Left ventricle myocardium inferior (tissue), 1 donor: ENCODE data around the gene TULP1. TPM values are rescaled to one million over a fixed set of nuclear protein-coding genes. Genes with fewer than 3 reads are reported as not detected.

ENCODE experiments used
- DNase-seq: peaks from one replicate; pipeline ENCODE4 v3.0.0-alpha.2; 2020
- H3K27ac ChIP-seq: fragments of 200-600 bp; replicated peaks from 2 replicates; pipeline ENCODE4 v1.8.0; 2021
- H3K27me3 ChIP-seq: fragments of 200-600 bp; 2 replicates; pipeline ENCODE4 v1.8.0; 2021; ENCODE audit warnings: low read depth
- H3K36me3 ChIP-seq: fragments of 200-600 bp; 2 replicates; pipeline ENCODE4 v1.8.0; 2021
- H3K4me1 ChIP-seq: fragments of 200-600 bp; 2 replicates; pipeline ENCODE4 v1.8.0; 2021
- H3K4me3 ChIP-seq: fragments of 200-600 bp; 2 replicates; pipeline ENCODE4 v1.8.0; 2021; ENCODE audit warnings: mild to moderate bottlenecking, moderate library complexity
- H3K9me3 ChIP-seq: fragments of 200-600 bp; replicated peaks from 2 replicates; pipeline ENCODE4 v1.8.0; 2021
- CTCF ChIP-seq: fragments of 200-600 bp; IDR thresholded peaks from 2 replicates; pipeline ENCODE4 v1.8.0; 2021; ENCODE audit warnings: antibody characterized with exemption, mild to moderate bottlenecking, borderline replicate concordance
- intact Hi-C: fragments of 100-400 bp; cut with micrococcal nuclease; formaldehyde crosslinking; loops from one replicate; pipeline ENCODE4 v1.11.0; 2022
- microRNA-seq: library from miRNA; unstranded; fragments of <30 nt; microRNA quantifications from one replicate; pipeline ENCODE4 v1.2.0, GENCODE V29; 2020
- total RNA-seq: library from RNA; stranded (reverse); fragmentation: NEBNext Ultra II Directional; extraction: Animal tissue kit (Norgen Biotek cat#: 25700); gene quantifications from one replicate; pipeline ENCODE4 v1.2.1, GENCODE V29; 2021
- donor health status: DM: no; HTN: yes; CAD: no; lungs with severe emphysema.

Gene TULP1
- total RNA-seq, 1 donor from 2014 or later, result not detected

- DNase-seq, result peak; percentile 95
- peak within 1 kb of the TSS; percentile 87 for H3K27ac ChIP-seq
- peaks cover 7% of the 10 kb centered on the region for H3K36me3 ChIP-seq
- intact Hi-C loops, result no loop called here
- TF ChIP-seq CTCF, result no peak
- peak within 1 kb of the TSS; percentile 78 for H3K4me3 ChIP-seq
- H3K27me3 ChIP-seq, result no peaks in the 10 kb centered on the region
- no peaks in the 10 kb centered on the region for H3K9me3 ChIP-seq
- peaks cover 41% of the 10 kb centered on the region for H3K4me1 ChIP-seq
Observed at GRCh38 chr6:35452183-35453090, 60.3 kb downstream of the TULP1 start, which contains the start of gene FANCE. Gene FANCE (plus strand): TSS chr6:35452338. CDS start chr6:35452546, 208 bp downstream.

DNA sequence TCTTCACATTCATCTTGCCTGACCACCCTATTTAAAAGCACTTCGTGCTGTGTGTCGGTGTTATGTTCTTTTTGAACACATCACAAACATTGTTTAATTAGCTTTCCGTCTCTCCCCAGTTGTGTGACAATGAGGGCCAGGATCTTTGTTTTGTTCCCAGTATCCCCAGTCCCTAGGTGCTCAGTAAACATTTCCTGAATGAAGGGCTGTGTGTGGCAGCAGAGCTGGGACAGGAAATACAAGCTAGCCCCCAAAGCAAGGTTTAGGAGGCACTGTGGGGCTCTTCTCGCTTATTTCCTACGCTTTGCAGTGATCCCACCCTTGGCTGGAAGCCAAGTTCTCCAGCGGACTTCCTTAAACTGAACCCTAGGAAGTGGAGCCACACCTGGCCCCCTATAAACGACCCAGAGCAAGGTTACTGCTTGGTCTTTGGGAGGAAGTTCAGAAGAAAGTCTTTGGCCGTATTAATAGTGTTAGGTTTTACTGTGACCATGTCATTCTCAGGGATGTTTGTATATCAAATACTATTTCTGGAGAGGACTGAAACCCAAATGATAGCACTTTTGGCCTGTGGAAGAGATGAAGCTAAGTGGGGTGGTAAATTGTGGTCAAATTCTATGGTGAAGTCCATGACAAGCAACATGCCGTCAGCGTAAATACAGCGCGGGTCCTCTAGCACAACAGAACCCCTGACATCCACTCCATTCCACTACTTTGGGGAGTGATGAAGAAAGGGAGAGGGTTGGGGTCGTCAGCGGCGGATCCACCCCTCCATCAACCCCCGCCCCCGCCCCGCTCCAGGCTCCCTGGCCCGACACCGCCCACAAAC is 61.1 kb downstream of the TULP1 start:
- H3K36me3 ChIP-seq, result peaks cover 7% of the 10 kb centered on the region
- H3K9me3 ChIP-seq, result no peaks in the 10 kb centered on the region
- H3K27me3 ChIP-seq, result no peaks in the 10 kb centered on the region
- DNase-seq, result no peak
- peak overlapping the region; percentile 87 for H3K27ac ChIP-seq
- H3K4me1 ChIP-seq, result peaks cover 41% of the 10 kb centered on the region
- no peak for TF ChIP-seq CTCF
- peak overlapping the region; percentile 78 for H3K4me3 ChIP-seq
- intact Hi-C loops, result no loop called here

GRCh38 chr6:35449287-35449881 is 63.3 kb downstream of the TULP1 start:
- H3K27ac ChIP-seq, result no peak overlapping the region
- intact Hi-C loops, result loop anchor here (5.0 kb wide), 1 partner anchor 107 kb away; the partner anchor contains the start of gene PPARD
- DNase-seq, result no peak
- TF ChIP-seq CTCF, result peak; percentile 82
- H3K4me1 ChIP-seq, result peaks cover 32% of the 10 kb centered on the region
- H3K27me3 ChIP-seq, result no peaks in the 10 kb centered on the region
- H3K4me3 ChIP-seq, result no peak overlapping the region
- H3K36me3 ChIP-seq, result no peaks in the 10 kb centered on the region
- H3K9me3 ChIP-seq, result no peaks in the 10 kb centered on the region

DNA sequence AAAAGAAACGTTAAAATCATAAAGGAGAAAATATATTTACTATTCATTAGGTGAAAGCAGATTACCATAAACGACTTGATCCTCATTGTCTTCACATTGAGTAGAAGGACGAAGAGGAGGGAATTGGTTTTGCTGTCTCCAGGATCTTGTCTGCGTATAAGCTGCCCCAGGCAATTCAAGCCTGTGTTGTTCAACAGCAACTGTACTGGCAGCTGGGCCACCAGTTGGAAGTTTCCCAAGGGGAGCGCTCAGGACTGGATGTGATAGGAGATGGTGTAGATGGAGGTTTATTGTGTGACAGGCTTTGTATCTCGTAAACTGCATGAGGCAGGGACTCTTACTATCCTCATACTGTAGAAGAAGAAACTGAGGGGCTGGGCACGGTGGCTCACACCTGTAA is 64.5 kb downstream of the TULP1 start:
- DNase-seq, result no peak
- no peaks in the 10 kb centered on the region for H3K27me3 ChIP-seq
- H3K4me1 ChIP-seq, result peaks cover 20% of the 10 kb centered on the region
- H3K9me3 ChIP-seq, result no peaks in the 10 kb centered on the region
- H3K27ac ChIP-seq, result no peak overlapping the region
- H3K4me3 ChIP-seq, result no peak overlapping the region
- no peaks in the 10 kb centered on the region for H3K36me3 ChIP-seq
- intact Hi-C loops, result loop anchor here (5.0 kb wide), 1 partner anchor 106 kb away; the partner anchor contains the start of gene PPARD
- TF ChIP-seq CTCF, result no peak

Small RNAs within 50 kb of the gene (microRNA-seq; reads per million reads assigned to microRNA genes)
- not detected for gene MIR7111

Other genes starting within 250 kb of the TULP1 start
- gene DEF6, start 215.1 kb downstream of the TULP1 start, total RNA-seq, result 1.0 TPM
- 14.9 TPM for gene PPARD, start 170.3 kb downstream of the TULP1 start, total RNA-seq
- 3.7 TPM for gene FANCE, start 60.6 kb downstream of the TULP1 start, total RNA-seq
- gene RPL10A, start 44.5 kb downstream of the TULP1 start, total RNA-seq, result 552 TPM
- 28.0 TPM for gene TEAD3, start 15.8 kb downstream of the TULP1 start, total RNA-seq
- gene FKBP5, start 176.0 kb upstream of the TULP1 start, total RNA-seq, result 101 TPM
- not detected for gene ARMC12, start 224.1 kb upstream of the TULP1 start, total RNA-seq